HG02981 (cell line): ENCODE data around the gene CPED1.
"Not testable (repeated sequence)": the region's sequence is repeated elsewhere in the genome, so short reads cannot be mapped to it uniquely, and the experiment has no call there.

Experiments used
- ATAC-seq: cut with Tn5 transposase; IDR thresholded peaks from one replicate; pipeline ENCODE4 v1.9.1; 2021; ENCODE audit warnings: mild to moderate bottlenecking, moderate library complexity; ENCODE audit not compliant: unreplicated experiment

Gene CPED1

DNA sequence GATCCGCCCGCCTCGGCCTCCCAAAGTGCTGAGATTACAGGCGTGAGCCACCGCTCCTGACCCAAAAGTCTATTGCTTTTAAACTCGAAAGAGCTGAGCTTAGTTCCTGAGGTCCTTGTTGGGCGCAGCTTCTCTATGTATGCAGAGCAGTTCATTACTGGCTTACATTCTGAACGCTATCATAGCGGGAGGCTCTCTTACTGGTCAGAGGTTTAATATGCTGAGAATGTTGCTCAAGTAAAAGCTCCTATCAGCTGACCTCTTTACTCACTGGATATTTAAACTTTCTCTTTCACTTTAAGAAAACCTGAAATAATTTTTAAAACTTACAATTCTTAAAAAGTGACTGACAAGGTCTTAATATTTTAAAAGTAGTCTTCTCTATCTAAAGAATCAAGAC, 179.5 kb downstream of the CPED1 start:
- no peak for ATAC-seq

DNA sequence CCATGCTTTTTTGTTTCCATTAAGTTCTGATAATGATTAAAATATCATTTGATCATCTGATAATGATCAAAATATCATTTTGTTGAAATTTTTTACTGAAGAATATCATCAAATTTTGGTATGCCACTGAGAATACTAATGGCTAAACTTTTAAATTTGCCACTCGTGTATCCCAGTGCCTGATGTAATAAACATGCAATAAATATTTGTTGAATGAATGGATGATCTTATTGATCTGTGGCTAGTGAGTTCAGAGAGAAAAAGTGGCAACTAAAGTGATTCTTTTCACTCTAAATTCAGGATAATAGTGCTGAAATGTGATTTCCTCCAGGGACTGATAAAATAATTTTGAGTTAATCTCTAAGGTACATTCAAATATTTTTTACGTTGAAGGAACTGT, 181.0 kb downstream of the CPED1 start:
- ATAC-seq, result no peak

DNA sequence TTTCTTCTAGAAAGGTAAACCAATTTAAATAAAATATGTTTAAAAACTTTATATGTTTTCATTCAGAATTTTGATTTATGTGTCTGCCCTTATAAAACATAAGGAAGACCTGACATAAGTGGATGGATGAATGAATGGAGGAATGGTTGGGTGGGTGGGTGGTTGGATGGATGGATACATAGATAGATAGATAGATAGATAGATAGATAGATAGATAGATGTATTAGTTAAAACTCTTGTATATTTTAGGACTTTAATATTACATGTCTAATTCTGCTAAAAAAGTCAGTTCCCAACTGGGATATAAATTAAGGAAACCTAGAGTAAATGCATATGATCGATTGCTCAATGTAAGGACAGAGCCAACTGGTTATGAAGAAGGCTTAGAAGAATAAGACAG, 184.0 kb downstream of the CPED1 start:
- ATAC-seq, result no peak

DNA sequence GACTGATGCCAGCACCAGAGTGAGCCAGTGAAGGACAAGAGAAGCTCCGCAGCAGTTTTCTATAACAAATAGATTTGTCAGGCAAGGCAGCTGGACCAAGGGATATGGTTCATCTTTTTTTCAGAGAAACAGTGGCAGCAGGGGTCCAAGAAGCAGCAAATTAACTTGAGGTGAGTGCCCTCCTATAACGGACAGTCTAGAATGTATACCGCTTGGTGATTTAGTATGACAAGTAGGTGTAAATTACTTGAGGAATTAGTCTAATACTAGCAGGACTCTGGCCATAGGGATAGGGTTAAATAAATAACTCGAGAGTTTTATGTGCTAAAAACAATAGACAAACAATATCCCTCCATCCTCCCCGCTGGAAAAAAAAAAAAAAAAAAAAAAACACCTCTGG, 187.3 kb downstream of the CPED1 start:
- no peak for ATAC-seq

DNA sequence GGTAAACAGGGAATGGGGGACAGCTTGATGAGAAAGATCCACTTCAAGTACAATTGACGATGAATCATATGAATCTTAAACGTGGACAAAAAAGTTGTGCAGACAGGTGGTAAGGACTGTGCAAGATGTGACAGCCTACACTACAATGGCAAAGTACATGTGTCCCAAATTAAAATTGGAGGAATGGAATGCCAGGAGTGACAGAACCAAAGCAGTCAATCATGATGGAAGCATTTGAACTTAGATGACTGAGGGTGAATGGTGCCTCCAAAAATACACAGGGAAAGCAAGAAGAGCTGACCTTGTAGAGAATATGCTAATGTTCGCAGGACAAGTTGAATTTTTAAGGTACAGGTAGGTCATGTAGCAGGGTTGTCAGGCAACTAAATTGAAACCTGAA, 189.9 kb downstream of the CPED1 start:
- no peak for ATAC-seq

DNA sequence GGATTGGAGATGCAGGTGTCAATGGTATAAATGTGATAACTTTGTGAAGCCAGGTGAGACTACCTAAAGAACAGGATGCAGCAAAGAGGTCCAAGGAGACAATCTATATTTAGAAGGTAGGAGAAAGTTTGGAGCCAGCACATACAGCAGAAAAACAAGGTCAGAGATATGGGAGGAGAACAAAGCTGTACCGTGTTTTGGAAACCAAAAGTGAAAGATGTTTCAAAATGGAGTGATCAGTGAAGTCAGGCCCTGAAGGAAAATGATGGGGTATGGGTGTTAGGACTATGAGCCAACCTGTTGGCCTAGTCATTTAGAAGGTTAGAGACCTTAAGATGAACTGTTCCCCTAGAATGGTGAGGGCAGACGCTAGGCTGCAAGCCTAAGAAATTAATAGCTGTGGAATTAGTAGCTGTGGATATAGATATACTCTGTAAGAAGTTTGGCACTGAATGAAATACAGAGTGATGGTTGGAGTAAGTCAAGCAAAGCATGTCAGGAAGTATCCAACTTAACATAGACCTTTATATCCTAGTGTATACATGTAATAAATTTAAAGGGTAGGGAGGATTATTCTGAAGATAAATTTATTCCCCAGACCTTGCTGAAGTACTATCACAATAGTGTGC, 190.5 kb downstream of the CPED1 start:
- peak; percentile 46 for ATAC-seq

DNA sequence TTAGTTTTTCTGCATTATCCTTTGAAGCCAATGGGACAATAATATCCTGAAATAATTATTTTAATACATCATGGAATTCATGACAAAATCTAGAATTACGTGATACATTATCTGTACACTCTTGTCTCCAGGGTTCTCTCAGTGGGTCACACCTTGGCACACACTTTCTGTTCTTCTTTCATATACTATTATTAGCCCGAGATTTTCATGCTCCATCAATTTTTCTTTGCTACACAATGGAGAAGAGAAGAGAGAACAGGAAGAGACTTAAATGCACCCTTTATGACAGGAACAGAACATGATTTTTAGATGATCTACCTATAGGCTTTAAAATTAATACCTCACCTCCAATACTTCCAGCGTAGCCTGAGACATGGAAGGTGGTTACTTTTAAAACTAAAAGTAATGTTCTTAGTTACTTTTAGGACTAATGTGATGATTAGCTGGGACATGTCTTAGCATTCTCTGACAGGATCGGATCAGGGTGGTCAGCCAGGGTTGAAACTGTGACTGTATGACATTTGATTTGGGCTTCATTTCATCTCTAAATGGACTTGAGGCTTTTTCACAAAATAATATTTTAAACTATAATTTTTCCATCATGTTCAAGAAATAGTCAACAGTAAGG, 192.0 kb downstream of the CPED1 start:
- peak; percentile 94 for ATAC-seq

DNA sequence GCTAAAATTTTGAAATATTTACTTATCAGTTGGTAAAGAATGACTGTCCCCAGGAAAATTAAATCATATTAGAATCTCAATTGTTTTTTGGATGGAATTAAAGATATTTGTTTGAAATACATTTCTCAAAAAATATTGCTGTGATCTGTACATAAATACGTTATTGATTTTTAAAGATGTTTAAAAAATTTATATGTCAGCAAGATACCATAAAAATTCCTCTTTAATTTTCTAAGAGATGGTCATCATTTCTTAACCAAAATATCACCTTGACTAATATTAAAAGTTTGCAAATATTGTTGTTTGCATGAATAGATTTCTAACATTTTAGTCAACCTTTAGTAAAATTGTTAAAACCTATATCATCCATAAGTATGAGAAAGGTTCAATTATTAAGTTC, 192.8 kb downstream of the CPED1 start:
- ATAC-seq, result no peak

DNA sequence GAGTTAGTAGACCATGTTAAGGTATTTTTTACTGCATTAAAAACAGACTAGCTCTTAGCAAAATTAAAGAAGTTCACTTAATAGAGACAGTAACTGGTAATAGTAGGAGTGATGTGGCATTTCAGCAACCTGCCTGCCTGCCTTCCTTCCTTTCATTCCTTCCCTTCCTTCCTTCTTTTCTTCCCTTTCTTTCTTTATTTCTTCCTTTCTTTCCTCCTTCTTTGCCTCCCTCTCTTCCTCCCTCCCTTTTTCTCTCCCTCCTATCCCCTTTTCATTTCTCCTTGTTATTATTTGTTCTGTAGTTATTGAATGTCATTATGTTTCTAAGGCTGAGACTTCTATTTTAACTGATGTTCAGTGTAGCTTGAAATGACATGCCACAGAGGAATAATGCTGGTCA, 193.8 kb downstream of the CPED1 start:
- no peak for ATAC-seq

DNA sequence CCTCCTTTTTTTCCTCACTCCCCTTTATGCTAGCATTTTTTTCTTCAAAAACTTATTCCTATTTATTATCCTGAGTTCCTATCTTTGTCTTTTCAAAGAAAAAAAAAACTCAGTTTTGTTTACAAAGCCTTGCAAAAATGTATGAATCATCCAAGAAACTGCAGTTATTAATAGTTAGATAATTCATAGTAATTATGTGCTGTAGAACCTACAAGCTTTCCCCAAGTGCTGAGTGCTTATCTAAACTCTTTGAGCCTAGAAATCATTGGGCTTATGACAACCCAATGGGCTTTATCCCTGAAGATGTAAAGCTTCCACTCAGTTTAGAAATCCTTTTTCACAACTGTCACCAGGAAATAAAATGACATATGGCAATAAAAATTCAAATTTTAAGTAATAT, 194.4 kb downstream of the CPED1 start:
- no peak for ATAC-seq

DNA sequence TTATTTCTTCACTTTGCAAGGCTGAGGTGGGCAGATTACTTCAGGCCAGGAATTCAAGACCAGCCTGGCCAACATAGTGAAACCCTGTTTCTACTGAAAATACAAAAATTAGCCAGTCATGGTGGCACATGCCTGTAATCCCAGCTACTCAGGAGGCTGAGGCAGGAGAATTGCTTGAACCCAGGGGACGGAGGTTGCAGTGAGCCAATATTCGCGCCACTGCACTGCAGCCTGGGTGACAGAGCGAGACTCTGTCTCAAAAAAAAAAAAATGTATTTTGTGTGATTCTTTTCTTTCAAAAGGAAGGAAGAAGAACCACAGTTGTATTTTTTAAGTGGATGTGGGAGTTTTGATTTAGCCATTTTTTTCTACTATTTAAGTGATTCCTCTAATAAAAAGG, 195.4 kb downstream of the CPED1 start:
- not testable (repeated sequence) for ATAC-seq

DNA sequence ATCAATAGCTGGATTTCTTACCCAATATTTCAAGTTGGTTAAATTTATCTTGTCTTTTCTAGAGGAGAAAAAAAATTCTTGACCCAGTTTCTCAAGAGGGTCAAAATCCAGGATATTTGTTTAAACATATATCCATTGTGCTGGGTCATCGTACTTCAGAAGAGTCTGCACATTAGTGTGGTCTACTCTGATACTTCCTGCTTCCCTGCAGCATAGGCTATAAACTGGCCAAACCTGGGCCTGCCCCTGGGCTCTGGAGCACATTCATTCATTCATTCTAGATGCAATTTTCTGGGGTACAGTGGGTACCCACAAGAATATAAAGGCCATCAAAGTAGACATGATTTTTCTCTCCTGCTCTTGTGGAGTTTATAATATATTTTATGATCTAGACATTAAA, 198.2 kb downstream of the CPED1 start:
- no peak for ATAC-seq

DNA sequence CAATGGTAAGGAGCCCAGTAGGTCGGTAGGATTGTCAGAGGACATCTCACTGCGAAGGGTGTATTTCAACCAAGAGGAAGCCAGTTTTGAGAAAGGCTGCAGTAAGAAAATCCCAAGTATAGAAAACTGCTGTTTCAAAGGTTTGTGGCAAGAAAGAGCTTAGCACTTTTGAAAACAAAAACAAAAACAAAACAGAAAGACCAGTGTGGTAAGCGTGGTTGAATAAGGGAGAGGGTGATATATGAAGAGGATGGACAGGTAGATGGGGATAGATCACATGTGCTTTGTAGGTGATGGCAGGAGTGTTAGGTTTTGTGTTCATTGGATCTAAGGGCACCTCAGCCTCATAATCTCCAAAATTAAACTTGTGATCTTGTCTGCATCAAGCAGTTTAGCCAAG, 198.7 kb downstream of the CPED1 start:
- ATAC-seq, result peak; percentile 85

DNA sequence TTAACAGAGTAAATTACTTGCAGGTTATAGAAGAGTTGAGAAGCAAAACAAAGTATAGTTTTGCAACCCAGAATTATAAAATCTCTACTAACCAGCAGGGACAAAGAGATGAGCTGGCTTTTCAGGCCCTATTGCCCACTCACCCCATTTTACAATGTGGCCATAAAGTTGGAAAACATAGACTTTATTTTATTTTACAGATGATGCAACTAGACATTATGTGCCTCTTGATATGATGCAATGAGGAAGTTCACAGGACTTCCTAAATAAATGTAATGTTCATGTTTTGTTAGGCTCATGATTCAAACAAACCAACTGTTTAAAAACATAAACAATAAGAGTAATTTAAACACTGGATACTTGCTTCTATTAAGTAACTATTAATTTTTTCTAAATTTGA, 199.2 kb downstream of the CPED1 start:
- ATAC-seq, result no peak

DNA sequence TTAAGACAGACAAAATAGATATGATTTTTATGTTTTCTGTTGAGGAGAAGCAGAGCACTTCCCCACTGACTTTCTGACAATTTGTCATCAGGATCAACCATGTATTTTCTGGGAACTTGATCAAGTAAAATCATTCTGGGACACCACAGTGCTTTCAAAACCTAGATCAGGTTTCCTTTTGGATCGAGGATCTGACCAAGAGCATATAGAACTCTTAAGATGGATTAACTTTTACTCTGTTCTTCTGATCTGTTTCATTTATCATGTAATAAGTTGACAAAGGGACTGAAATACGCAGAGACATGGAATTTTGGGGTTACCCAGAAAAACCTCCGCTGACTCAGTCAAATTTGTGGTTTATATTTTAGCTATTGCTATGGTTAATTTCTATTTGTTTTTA, 204.3 kb downstream of the CPED1 start:
- ATAC-seq, result no peak

DNA sequence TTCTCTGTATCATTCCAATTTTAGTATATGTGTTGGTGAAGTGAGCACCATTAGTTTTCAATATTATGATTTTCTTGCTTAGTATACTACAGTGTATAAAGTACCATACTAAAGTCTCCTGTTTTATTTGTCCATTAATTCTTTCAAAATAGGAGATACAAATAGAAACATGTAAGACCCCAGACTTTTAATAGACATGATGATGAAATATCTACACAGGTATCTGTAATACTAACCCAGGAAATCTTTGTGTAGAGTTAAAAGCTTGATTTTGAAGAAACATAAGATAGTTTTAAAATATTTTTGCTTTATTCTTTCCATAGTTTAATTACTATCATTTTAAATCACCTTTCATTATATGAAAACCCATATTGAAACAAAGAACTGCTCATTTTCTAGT, 206.5 kb downstream of the CPED1 start:
- no peak for ATAC-seq

DNA sequence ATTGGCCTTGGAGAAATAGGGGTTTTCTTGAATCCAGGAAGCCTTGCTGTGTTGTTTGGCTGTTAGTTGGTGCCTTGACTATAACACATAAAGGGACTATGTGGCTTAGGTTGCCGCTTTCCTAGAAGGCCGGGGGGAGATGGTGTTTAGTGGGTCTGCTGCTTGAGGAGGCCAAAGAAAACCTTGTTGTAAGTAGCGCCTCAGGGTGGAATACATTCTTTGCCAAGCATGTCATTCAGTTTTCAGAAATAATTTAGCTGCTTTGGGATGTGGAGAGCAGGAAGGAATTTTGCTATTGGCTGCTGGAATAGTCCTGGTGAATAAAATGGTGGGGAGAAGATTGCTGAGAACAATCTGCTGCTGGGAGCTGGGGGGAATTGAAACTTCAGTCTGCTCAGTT, 207.4 kb downstream of the CPED1 start:
- ATAC-seq, result no peak

DNA sequence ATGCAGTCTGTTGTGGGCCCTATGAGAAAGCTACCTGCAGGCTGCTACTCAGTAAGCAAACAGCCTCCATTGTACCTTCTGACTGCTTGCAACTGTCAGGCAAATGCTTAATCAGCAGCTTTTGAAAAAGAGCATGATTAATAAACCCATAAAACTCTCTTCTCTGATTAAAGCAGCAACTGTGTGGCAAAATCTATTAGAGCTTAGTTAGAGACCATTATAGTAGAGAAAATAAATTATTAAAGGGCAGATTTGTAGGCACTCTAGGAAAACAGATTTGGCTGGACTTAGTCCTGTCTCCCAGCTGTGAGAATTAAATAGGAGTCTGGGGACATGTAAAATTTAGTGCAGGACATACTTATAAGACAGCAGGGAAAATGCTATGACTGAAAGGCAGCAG, 207.8 kb downstream of the CPED1 start:
- ATAC-seq, result no peak

DNA sequence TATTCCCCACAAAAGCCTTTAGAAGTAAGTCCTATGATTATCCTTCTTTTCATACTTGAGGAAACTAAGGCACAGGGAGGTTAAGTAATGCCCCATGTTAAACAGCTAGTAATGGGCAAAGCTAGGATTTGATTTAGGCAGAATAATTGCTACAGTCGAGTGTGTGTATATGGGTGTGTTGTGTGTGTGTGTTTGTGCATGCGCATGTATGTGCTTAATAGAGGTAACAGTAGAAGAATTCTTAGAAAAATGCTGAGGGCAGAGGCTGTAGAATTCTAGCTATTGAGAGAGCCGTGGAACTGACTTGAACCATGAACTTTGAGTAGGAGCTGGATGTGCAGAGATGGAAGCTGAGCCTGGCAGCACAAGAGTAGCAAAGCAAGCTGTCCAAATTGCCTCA, 208.9 kb downstream of the CPED1 start:
- no peak for ATAC-seq

DNA sequence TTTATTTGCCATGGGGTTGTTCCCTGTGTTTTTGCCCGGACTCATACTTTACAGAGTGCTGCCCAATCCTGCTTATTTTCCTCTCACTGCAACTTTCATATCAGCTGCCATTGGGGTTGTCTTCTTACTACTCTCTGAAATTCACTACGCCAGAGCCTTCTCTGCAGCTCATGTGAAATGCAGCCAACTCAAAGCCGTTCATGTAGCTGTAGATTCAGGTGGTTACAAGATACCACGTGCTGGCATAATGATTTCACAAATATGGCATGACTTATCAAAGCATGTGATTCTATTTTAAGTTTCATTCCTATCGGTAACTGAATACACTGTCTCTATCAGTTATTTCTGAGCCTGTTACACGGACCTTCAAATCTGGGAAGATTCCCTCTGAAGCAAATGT, 210.0 kb downstream of the CPED1 start:
- no peak for ATAC-seq

DNA sequence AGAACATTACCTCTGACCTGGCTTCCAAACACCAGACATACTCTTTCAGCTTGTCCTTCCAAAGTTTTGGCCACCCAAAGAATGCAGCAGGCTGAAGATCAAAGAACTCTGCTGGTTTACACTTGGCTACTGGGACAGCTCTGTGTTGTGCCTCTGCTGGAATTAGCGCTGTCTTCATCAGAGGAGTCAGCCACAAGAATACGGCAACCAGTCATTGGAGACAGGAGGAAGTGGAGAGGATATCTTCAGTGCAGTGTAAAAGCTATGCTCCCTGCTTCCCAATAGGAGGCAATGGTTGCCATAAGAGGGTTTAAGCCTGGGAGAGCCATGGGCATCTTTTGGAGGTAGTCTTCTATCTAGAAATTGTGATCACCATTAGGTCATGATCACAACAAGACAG, 213.6 kb downstream of the CPED1 start:
- no peak for ATAC-seq

DNA sequence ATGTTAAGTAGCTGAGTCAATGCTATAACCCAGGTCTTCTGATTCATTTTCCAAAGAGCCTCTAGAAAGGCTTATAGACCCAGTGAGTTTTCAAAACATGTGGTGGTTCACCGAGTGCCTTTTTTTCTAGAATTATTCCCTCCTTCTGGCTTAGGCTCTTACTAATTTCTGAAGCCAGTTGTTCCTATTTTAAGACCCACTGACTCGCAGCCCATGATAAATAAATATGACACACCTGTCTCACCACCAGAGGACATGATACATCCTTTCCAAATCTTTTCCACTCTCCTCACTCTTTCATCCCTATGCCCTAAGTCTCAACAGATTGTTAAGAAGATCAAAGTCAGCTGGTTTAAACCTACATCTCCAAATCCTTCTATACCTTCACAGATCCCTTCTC, 214.3 kb downstream of the CPED1 start:
- no peak for ATAC-seq

DNA sequence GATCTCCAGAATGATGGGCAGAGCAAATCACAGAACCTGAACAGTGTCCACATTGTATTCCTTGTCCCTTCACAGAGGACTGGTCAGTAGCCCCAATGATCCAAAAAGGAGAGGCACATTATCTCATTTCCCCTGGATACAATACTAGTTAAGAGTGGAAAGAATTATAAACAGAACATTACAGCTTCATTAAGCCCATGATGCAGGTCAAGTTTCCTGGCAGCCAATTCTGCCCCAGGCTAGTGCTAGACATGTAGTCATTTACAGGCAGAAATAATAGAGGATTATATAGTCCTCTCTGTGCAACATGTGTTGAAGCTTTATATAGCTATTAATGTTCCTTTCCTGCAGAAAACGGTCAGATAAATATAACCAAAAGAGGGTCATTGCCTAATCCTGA, 216.0 kb downstream of the CPED1 start:
- ATAC-seq, result no peak
